Measurements from ENCODE around the gene NKAPL.

- TF ChIP-seq POLR2A (IDR thresholded peaks at IDR 0.05) = no peak
- TF ChIP-seq CTCF (IDR thresholded peaks at IDR 0.05) = no peak
Measured at GRCh38 chr6:28212510-28213212, 46.4 kb upstream of the NKAPL start.

Measured in testis (tissue), 2 donors.